Hippocampal formation (tissue), 2 donors: ENCODE results near the gene LIPA.
"Not testable (repeated sequence)": the region's sequence is repeated elsewhere in the genome, so short reads cannot be mapped to it uniquely, and the experiment has no call there.

Experiments used
- DNase-seq, 2 donors: peaks; one replicate each; lab custom pipeline; 2025; lab: John Stamatoyannopoulos, UW

The LIPA gene

DNA sequence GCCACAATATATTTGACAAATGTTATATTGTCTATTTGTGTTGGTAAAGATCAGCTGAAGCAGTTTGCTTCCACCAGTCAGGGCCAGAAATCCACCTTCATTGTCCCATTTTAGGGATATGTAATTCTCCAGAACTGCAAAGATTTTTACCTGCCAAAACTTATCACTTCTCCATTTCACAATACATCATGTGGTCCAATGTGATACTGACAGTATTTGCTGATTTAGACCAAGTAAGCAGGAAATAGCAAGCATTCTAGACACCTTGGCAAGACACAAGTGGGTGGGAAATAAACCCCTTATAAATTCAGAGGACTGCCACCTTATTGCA, 18.5 kb upstream of the LIPA start:
- DNase-seq: no peak

DNA sequence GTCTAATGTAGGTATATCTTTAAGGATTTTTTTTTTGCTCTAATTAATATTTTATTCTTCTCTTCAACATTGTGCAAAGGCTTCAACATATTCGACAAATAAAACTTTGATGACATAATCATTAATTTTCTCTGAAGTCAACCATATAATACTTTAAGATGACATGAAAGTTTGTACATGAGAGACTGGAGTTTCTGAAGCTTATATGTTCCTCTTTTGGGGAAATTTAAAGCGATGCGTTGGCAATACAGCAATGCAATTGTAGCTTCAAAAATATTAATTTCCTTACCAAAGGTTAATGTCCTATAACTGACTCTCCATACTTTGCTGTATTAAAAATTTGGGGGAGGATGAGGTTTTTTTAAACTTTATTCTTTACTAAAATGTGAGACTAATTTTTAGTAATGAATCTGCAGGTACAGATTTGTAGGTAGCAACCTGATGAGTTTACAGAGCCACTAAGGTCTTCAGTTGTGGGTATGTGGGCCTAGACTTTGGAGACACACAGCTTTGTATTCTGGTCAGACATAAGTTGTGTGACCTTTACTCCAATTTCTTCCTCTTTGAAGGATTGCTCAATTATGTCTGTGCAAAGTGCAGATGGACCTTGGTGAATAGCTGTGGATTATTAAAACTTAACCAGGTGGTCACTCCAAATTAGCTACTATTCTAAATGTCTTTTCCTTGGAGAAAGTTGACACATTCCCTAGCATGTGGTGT, 18.0 kb upstream of the LIPA start:
- no peak for DNase-seq

DNA sequence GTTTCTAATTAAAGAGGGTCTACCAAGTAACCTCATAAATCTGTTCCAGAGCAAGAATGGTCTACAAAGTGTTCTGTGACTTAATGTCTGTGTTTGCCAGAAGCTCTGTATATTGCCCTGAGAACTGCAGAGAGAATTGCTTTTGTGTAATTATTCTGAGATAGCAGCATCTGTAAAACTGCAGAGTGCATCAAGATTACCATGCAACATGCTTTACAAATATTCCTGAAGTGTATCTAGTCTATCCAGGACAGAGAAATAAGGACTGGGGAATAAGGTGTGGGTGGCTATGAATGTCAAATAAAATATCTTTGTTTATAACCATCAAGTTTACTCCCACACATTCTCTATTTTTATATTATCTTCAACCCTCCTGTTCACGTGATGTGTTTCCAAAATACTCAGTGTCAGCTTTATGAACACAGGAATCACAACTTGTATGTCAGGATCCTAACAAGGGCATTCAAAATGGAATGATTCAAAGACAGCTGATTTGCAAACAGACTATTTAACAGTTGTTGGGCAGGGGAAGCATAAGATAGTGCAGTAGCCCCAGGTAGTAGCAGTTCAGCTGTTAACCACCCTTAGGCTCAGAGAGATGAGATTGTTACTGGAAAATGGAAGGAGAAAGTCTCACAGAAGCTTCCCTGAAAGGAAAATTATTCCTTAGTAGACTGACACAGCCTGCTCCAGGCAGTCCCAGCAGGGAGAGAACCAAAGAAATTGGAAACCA, 15.3 kb upstream of the LIPA start:
- DNase-seq: no peak

- DNase-seq: no peak
These were observed 12.0 kb upstream of the LIPA start for GRCh38 chr10:89263531-89263930.

DNA sequence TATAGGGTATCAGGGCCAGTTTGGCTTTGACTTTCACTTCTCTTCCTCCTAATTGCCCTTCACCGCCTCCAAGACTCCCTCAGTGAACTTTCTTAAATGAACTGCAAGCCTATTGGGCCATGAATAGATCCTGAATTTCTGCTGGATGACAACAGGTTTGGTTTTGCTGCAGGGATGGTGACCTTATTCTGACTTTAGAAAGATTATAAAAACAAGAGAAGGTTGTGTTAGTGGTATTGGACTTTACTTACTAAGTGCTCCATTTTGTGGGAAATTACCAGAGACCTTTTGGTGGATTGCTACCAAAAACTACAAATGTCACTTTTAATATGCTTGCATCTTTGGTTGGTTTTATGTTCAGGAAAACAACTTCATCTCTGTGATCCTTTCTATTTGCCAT, 11.5 kb upstream of the LIPA start:
- DNase-seq: no peak

- no peak for DNase-seq
These were observed 10.8 kb upstream of the LIPA start for GRCh38 chr10:89262086-89263051.

GRCh38 chr10:89258881-89259280, 7.3 kb upstream of the LIPA start:
- DNase-seq: no peak

DNA sequence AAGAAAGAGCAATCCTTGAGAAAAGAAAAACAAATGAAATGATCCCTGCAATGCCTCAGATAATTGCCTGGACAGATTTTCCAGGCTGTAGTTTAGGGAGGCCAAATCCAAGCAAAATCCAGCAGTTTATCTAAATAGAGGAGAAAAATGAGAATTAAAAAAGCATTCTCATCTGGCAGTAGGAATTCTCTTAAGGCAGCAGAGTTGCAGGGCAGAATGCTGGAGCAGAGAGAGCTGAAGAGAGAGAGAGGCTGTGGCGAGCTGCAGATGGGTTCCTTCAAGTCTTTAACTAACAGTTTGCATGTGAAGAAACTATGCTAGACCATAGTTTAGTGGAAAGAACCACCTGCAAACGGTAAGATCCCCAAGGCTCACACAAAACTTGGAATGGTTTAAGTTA, 6.0 kb upstream of the LIPA start:
- no peak for DNase-seq

GRCh38 chr10:89256962-89257361, 5.4 kb upstream of the LIPA start:
- no peak for DNase-seq

GRCh38 chr10:89256340-89256739, 4.8 kb upstream of the LIPA start:
- DNase-seq: no peak

DNA sequence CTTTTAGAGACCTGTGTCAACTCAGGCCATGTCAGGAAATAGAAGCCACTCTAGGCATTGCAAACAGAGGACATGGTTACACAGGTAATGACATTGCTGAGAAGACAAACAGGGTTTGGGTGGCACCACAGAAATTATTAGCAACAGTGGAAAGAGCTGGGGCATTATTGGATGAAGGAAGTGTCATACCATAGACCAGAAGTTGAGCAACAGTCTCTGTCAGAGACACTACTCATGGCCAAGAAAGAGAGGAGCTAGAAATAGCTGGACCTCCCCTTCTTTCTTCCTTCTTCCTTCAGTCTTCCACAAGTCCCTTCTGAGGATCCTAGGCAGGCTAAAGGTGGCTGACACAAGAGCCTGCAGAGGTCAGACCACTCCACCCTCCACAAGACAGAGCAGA, 4.2 kb upstream of the LIPA start:
- no peak for DNase-seq

GRCh38 chr10:89255091-89255579, 3.6 kb upstream of the LIPA start:
- not testable (repeated sequence) for DNase-seq

DNA sequence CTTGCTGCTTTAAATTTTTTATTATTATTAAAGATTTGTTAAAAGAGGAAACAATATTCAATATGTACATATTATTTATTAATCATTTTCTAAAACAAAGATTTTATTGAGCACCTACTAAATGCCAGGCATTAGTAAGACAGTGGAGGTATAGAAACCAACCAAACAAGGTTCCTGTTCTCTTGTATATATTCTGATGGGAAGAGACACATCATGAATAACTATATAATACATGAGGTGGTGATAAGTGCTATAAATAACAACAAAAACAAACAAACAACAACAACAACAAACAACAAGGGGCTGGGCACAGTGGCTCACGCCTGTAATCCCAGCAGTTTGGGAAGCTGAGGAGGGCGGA, 630 bp upstream of the LIPA start:
- no peak for DNase-seq

- no peak for DNase-seq
These were observed 638 bp downstream of the LIPA start for GRCh38 chr10:89250865-89251408.

DNA sequence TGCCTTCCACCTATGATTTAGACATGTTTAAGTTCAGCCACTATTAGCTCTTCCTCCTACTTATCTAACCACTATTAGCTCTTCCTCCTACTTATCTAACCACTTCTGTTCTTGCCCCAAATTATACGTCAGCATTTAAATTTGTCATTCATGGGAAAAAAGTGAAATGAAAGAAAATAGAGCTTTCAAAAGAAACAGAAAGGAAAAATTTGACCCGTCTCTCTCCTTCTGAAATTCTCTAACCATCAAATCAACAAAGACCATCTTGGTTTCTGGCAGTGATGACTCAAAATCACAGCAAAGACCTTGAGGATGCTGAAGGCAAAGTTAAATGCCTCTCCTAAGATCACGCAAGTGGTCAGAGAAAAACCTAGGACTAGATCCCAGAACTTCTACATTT, 2.6 kb downstream of the LIPA start:
- no peak for DNase-seq

DNA sequence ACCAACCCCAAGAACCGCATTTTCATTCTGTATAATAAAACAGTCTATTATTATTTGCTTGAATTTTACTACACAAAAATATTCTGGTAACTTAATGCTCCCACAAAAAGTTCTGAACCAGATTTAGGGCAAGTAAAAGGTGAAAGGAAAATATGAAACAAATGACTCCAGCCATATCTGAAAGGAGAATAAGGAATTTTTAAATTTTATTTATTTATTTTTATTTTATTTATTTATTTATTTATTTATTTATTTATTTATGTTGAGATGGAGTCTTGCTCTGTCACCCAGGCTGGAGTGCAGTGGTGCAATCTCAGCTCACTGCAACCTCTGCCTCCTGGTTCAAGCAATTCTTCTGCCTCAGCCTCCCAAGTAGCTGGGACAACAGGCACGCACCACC, 4.0 kb downstream of the LIPA start:
- DNase-seq: not testable (repeated sequence)

- DNase-seq: peak in 1 of 2 donors; percentile 32
These were observed 5.8 kb downstream of the LIPA start for GRCh38 chr10:89245802-89246201.

- no peak for DNase-seq
These were observed 8.6 kb downstream of the LIPA start for GRCh38 chr10:89242840-89243568.

- DNase-seq: no peak
These were observed 9.3 kb downstream of the LIPA start for GRCh38 chr10:89242345-89242684.

DNA sequence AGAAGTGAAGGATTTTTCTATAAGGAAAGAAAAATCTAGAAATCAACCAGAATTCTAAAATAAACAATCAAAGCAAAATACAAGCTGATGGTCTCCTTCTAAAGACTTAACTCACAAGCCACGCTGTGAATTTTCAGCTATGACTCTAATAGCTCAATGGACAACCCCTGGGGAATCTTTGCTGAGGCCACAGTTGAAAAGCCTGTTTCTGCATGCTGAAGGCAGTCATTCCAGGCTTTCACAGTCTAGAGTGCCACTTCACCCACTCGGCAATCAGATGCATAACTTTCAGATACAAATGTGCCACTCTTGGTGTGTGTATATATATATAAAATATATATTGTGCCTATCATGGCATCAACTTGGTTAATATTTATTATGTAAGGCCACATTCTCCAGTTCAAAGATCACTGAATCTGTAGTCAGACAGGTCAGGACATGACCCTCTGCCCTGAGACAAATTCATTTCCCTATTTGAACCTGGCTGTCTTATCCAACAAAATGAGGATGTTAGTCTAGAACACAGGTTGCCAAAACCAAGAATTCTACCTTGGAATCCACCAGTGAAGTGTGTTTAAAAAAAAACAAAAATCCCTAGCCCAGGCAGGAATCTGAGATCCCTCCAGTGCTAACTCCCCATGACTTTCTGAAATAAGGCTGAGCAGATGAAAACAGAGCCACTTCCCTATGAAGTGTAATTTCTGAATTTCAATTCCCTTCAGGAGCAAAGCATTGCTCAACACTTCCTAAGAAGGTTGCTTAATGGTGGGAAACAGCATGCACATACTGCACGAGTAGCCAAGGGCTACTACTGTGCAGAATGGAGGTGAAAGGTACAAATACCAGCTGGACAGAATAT, 9.9 kb downstream of the LIPA start:
- DNase-seq: no peak

GRCh38 chr10:89241026-89241425, 10.5 kb downstream of the LIPA start:
- no peak for DNase-seq
